ENCODE data around the gene NLGN1.

Gene NLGN1

DNA sequence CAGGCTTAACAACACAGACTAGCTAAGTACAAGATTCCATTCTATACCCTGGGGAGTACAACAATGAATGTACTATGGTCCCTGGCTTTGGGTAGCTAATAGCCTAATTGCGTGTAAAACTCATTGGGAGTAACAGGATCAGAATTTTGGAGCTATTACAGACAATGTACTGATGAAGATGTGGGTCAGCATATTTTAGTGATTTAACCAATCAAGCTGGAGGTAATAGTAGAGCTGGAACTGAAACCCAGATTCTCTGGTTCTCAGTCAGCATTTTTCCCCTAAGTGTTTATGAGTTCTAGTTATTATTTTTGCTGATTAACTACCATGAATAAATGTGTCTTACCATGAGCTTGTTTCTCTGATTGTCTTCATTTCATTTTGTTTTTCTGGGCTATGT is 578.7 kb downstream of the NLGN1 start:
- no peak for FAIRE-seq
- DNase-seq (ENCODE audit: insufficient read length) = no peak
- TF ChIP-seq POLR2AphosphoS5 (IDR thresholded peaks at IDR 0.05; ENCODE audit: low read depth, low read length) (no peak), POLR2A (IDR thresholded peaks at IDR 0.05; ENCODE audit: low read depth, low read length) (no peak), TAF1 (IDR thresholded peaks at IDR 0.05; ENCODE audit: borderline replicate concordance, low read depth, low read length) (no peak)

DNA sequence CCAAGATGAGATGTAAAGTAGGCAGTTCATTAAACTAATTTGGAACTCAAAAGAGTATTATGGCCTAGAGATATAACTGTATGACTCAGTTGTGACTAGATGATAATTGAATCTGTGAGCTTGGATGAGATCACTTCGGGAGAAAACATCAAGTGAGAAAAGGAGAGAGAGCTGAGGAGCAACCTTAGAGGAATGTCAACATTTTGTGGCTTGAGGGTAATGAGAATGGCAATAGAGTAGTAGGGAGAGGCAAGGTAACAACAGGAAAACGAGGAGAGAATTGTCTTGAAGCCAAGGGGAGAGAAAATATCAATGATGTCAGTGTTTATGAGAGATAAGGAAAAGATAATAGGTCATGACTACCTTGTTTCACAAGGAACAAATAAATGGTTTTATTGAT is 580.2 kb downstream of the NLGN1 start:
- DNase-seq (ENCODE audit: insufficient read length) = no peak
- no peak for FAIRE-seq
- TF ChIP-seq POLR2AphosphoS5 (IDR thresholded peaks at IDR 0.05; ENCODE audit: low read depth, low read length) (no peak), TAF1 (IDR thresholded peaks at IDR 0.05; ENCODE audit: borderline replicate concordance, low read depth, low read length) (no peak), POLR2A (IDR thresholded peaks at IDR 0.05; ENCODE audit: low read depth, low read length) (no peak)

- no peak for DNase-seq (ENCODE audit: insufficient read length)
These were observed 585.8 kb downstream of the NLGN1 start for GRCh38 chr3:173983343-173983742.

DNA sequence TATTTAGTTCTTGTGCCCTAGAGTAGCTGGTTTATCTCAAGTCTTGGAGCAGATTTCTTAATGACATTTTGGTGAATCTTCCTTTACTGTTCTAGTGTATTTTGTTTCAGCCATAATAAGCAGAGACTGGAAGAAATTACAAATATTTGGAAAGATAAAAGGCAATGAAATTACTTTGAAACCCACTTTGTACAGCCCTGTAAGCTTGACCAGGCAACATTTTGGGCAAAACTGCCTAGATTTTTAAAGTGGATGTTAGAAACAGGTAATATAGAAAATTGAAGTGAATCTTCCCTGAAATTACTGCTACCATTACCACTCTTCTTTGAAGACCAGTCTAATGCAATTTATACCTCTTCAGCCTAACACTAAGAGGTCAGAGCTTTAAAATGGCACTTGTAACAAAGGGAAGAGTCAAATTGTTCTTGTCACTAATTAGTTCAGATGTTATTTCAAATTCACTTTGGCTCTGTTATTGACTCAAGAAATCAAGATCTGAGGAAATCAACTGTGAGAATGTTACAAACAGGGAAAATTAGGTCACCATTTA is 589.4 kb downstream of the NLGN1 start:
- TF ChIP-seq POLR2A (IDR thresholded peaks at IDR 0.05; ENCODE audit: low read depth, low read length) (no peak), POLR2AphosphoS5 (IDR thresholded peaks at IDR 0.05; ENCODE audit: low read depth, low read length) (no peak), TAF1 (IDR thresholded peaks at IDR 0.05; ENCODE audit: borderline replicate concordance, low read depth, low read length) (no peak)
- DNase-seq (ENCODE audit: insufficient read length) = no peak
- no peak for FAIRE-seq

More at GRCh38 chr3:173983343-173983742, 585.8 kb downstream of the NLGN1 start:
- TF ChIP-seq POLR2A (IDR thresholded peaks at IDR 0.05; ENCODE audit: low read depth, low read length) (no peak), TAF1 (IDR thresholded peaks at IDR 0.05; ENCODE audit: borderline replicate concordance, low read depth, low read length) (no peak), POLR2AphosphoS5 (IDR thresholded peaks at IDR 0.05; ENCODE audit: low read depth, low read length) (no peak)
- FAIRE-seq = no peak

DNA sequence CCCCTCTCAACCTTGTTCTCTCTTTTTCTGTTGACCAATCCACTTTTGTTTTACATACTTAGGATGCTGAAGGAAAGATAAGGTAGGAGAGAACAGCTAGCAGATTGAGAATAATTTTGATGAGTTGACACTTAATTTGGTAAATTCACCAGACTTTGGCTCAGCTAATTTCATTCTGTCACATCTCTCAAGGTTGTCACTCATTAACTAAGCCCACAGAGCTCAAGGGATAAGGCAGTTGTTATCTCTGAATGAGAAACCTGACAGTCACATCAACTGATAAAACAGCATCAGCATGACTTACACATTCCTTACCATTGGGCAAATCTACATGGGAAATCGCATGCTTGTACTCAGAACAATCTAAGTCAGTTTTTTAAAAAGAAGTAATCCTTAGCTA is 591.4 kb downstream of the NLGN1 start:
- DNase-seq (ENCODE audit: insufficient read length) = no peak
- TF ChIP-seq POLR2AphosphoS5 (IDR thresholded peaks at IDR 0.05; ENCODE audit: low read depth, low read length) (no peak), POLR2A (IDR thresholded peaks at IDR 0.05; ENCODE audit: low read depth, low read length) (no peak), TAF1 (IDR thresholded peaks at IDR 0.05; ENCODE audit: borderline replicate concordance, low read depth, low read length) (no peak)
- FAIRE-seq = no peak

DNA sequence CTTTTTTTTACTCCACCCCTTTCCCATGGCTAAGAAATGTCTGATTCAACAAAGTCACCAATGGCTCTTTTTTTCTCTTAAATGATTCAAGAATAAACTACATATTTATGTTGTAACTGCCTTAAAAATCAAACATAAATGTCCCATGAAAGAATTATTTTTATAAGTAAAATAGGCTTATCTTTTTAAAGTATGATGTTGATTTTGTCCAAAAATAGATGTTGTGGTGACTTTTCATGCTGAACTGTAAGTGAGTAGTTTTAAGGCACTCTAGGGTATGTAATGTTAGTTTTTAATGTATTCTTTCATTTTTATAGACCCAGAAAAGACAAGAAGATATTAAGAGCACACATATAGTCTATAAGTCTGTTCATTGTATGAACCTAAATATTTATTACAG is 594.9 kb downstream of the NLGN1 start:
- FAIRE-seq (no peak), DNase-seq (ENCODE audit: insufficient read length) (no peak)
- TF ChIP-seq POLR2A (IDR thresholded peaks at IDR 0.05; ENCODE audit: low read depth, low read length) = no peak
- TF ChIP-seq POLR2AphosphoS5 (IDR thresholded peaks at IDR 0.05; ENCODE audit: low read depth, low read length) = no peak
- TF ChIP-seq TAF1 (IDR thresholded peaks at IDR 0.05; ENCODE audit: borderline replicate concordance, low read depth, low read length) = no peak

- no peak for DNase-seq (ENCODE audit: insufficient read length)
- no peak for TF ChIP-seq TAF1 (IDR thresholded peaks at IDR 0.05; ENCODE audit: borderline replicate concordance, low read depth, low read length)
- no peak for TF ChIP-seq POLR2A (IDR thresholded peaks at IDR 0.05; ENCODE audit: low read depth, low read length)
- TF ChIP-seq POLR2AphosphoS5 (IDR thresholded peaks at IDR 0.05; ENCODE audit: low read depth, low read length) = no peak
- no peak for FAIRE-seq
These were observed 595.8 kb downstream of the NLGN1 start for GRCh38 chr3:173993299-173993698.

- no peak for DNase-seq (ENCODE audit: insufficient read length)
- TF ChIP-seq POLR2A (IDR thresholded peaks at IDR 0.05; ENCODE audit: low read depth, low read length) (no peak), POLR2AphosphoS5 (IDR thresholded peaks at IDR 0.05; ENCODE audit: low read depth, low read length) (no peak), TAF1 (IDR thresholded peaks at IDR 0.05; ENCODE audit: borderline replicate concordance, low read depth, low read length) (no peak)
- no peak for FAIRE-seq
These were observed 603.1 kb downstream of the NLGN1 start for GRCh38 chr3:174000675-174001074.

DNA sequence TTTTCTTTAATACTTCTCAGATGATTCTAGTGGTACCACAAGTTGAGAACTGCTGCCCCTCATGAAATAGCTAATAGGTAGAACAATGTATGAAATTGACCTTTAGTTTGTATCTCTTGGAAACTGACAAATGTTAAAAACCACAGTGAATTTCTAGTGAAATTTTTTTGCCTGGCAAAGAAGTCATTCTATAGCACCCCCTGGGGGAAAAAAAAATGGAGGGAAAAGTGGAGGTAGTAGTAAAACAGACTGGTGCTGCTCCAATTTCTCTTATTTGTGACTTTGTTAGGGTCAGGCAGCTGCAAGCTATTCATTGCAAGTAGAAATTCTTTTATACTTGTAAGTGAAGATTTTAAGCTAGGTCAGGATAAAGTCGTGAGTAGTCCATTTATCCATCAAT is 605.0 kb downstream of the NLGN1 start:
- DNase-seq (ENCODE audit: insufficient read length) = no peak
- no peak for FAIRE-seq
- TF ChIP-seq POLR2A (IDR thresholded peaks at IDR 0.05; ENCODE audit: low read depth, low read length) = no peak
- TF ChIP-seq TAF1 (IDR thresholded peaks at IDR 0.05; ENCODE audit: borderline replicate concordance, low read depth, low read length) = no peak
- no peak for TF ChIP-seq POLR2AphosphoS5 (IDR thresholded peaks at IDR 0.05; ENCODE audit: low read depth, low read length)

DNA sequence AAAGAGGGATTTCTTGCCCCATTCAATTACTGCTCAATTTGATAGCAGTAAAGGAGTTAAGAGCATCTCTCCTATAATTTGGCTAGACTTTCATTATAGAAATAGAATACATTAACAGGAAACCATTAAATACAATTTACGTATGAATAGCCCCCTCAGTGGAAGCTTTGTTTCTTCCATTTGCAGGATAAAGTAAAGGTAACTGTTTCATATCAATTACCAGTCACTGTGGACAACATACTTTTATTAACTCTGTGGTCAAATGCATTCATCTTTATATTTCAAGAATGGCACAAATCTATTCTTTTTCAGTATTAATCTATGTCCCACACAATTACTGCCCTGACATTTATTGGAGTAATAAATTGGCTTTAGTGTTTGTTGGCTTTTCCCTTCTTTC is 613.4 kb downstream of the NLGN1 start:
- DNase-seq (ENCODE audit: insufficient read length) (no peak), FAIRE-seq (no peak)
- TF ChIP-seq TAF1 (IDR thresholded peaks at IDR 0.05; ENCODE audit: borderline replicate concordance, low read depth, low read length) (no peak), POLR2A (IDR thresholded peaks at IDR 0.05; ENCODE audit: low read depth, low read length) (no peak), POLR2AphosphoS5 (IDR thresholded peaks at IDR 0.05; ENCODE audit: low read depth, low read length) (no peak)

- TF ChIP-seq TAF1 (IDR thresholded peaks at IDR 0.05; ENCODE audit: borderline replicate concordance, low read depth, low read length) (no peak), POLR2A (IDR thresholded peaks at IDR 0.05; ENCODE audit: low read depth, low read length) (no peak), POLR2AphosphoS5 (IDR thresholded peaks at IDR 0.05; ENCODE audit: low read depth, low read length) (no peak)
- FAIRE-seq (no peak), DNase-seq (ENCODE audit: insufficient read length) (no peak)
These were observed 618.6 kb downstream of the NLGN1 start for GRCh38 chr3:174016186-174016585.

GRCh38 chr3:174020156-174020555 is 622.6 kb downstream of the NLGN1 start:
- no peak for TF ChIP-seq TAF1 (IDR thresholded peaks at IDR 0.05; ENCODE audit: borderline replicate concordance, low read depth, low read length)
- DNase-seq (ENCODE audit: insufficient read length) (no peak), FAIRE-seq (no peak)

DNA sequence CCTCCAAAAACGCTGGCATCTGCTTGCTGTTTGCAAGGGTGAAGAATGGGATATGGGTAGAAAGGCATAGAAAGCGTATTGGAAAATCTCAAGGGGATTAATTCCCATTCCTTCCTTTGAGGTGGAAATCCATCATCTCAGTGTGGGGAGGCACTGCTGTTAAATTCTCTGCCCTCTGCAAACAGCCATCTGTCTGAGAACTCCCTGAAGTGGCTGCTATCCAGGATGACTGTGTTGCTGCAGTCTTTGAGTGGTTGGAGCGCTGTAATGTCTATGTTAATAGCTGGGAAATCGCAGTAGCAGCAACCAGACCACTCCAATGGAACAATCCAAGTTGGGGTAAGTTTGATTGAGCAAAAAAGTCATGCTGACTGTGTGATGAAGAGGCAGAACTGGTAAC is 625.9 kb downstream of the NLGN1 start:
- FAIRE-seq = no peak
- TF ChIP-seq POLR2AphosphoS5 (IDR thresholded peaks at IDR 0.05; ENCODE audit: low read depth, low read length) (no peak), POLR2A (IDR thresholded peaks at IDR 0.05; ENCODE audit: low read depth, low read length) (no peak), TAF1 (IDR thresholded peaks at IDR 0.05; ENCODE audit: borderline replicate concordance, low read depth, low read length) (no peak)
- DNase-seq (ENCODE audit: insufficient read length) = no peak

All from GM12892 (cell line).